NCI-H345 (cell line): Measurements from ENCODE around the gene TNS1.

ENCODE experiments used
- DNase-seq: peaks from one replicate; lab custom pipeline; 2025; lab: John Stamatoyannopoulos, UW

TNS1 gene

DNA sequence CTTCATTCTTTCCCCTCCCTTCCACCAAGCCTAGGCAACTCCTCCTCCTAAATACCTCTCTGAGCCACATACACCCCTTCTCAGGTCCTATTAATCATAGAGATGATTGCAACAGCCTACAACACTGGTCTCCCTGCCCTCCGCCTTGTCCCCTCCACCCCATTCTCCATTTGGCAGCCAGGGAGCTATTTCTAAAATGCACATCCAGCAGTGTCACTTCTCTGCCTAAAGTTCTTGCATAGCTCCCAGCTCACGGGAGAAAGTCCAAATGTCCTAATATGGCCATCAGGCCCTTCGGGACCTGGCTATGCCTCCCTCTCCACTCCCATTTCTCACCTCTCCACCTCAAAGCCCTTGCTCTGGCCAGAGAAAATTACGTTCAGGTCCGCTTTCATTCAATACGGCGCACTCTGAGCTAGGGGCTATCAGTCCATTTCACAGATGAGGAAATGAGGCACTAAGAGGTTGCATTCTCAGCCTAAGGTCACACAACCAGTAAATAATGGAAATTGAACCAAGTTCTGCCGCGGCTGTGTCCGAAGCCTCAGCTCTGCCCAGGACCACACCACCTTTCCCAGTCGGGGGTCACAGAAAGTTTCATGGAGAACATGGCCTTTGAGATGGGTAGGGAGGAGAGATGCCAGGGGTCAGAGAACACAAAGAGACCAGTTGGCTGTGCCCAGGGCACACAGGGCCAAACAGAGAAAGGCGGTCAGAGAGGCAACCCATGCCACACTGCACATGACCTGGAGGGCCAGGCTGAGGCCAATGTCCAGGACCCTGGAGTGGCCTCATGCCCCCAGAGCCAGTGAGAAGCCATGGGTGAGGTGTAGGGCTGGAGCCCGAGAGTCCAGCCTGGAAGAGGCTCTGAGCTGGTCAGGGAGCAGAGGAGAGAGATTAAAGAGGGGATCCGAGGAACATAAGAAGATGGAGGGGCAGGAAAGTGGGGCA lies 72.8 kb downstream of the TNS1 start:
- no peak for DNase-seq

DNA sequence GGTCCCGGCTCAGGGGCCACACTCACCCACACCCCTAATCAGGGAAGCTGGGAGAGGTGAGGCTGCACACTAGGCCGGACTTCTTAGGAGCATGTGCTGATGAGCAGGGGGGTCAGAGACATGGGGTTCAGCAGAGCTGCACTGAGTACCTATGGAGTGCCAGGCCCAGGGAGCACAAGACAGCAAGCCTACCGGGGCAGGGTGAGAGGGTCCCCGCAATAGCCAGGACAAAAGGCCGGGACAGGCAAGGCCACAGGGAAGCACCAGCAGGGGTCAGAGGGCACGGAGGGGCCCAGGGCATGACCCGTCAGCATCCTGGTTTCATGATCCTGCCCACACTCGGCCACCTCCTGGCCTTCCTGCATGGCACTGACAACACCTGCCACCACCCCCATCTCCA lies 73.5 kb downstream of the TNS1 start:
- no peak for DNase-seq

- peak; percentile 40 for DNase-seq
These were observed 74.2 kb downstream of the TNS1 start for GRCh38 chr2:217928324-217929181.

GRCh38 chr2:217927601-217928323 lies 75.0 kb downstream of the TNS1 start:
- DNase-seq = no peak

GRCh38 chr2:217926801-217927200 lies 76.0 kb downstream of the TNS1 start:
- DNase-seq = no peak

DNA sequence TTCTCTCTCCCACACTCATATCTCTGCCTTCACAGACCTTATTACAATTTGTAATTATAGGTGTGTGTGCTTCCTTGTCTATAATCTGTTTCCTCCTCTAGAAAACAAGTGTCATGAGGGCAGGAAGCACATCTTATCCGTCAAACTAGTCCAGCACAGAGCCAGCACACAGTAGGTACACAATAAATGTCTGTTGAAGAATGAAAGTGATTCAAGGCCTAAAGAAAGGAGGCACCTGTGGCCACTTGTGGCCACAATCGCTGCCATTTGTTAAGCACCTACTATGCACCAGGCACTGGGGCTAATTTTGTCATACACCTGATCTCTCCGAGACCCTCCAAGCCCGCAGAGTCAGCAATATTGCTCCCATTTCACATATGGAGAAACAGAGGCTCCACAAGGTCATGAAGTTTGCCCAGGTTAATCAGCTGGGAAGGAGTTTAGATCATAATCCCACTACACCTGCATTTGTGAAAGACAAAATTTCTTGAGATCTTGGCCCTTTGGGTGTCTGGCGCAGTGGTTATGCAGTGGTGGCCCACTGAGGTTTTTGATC lies 78.4 kb downstream of the TNS1 start:
- DNase-seq = no peak

- no peak for DNase-seq
These were observed 79.6 kb downstream of the TNS1 start for GRCh38 chr2:217923007-217923686.

GRCh38 chr2:217922101-217923006 lies 80.4 kb downstream of the TNS1 start:
- no peak for DNase-seq

GRCh38 chr2:217920879-217921603 lies 81.8 kb downstream of the TNS1 start:
- DNase-seq = no peak

DNA sequence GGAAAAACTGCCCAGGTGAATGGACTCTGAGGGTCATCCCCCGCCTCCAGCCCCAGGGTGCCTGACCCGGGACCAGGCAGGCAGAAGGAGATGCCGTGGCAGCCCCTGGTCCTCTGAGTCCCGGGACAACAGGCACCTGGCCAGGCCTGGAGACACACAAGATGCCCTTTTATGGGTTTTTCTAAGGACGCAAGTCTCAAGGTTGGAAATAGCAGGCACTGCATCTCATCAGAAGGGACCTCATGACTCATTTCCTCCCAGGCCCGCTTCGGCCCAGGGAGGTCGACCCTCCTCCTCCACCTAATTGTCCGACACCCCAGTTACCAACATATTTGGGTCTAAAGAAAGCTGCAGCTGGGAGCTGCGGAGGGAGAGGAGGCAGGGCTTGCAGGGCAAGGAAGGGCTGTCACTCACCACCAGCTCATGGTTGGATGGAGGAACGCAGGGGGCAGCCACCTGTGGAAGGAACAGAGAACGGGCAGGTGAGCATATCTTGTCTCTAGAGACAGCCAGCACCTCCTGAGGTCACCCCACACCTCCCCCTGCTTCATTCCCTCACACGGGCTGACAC lies 82.9 kb downstream of the TNS1 start:
- no peak for DNase-seq

- DNase-seq = no peak
These were observed 83.6 kb downstream of the TNS1 start for GRCh38 chr2:217919204-217919603.

GRCh38 chr2:217918308-217919024 lies 84.3 kb downstream of the TNS1 start:
- DNase-seq = peak; percentile 33

DNA sequence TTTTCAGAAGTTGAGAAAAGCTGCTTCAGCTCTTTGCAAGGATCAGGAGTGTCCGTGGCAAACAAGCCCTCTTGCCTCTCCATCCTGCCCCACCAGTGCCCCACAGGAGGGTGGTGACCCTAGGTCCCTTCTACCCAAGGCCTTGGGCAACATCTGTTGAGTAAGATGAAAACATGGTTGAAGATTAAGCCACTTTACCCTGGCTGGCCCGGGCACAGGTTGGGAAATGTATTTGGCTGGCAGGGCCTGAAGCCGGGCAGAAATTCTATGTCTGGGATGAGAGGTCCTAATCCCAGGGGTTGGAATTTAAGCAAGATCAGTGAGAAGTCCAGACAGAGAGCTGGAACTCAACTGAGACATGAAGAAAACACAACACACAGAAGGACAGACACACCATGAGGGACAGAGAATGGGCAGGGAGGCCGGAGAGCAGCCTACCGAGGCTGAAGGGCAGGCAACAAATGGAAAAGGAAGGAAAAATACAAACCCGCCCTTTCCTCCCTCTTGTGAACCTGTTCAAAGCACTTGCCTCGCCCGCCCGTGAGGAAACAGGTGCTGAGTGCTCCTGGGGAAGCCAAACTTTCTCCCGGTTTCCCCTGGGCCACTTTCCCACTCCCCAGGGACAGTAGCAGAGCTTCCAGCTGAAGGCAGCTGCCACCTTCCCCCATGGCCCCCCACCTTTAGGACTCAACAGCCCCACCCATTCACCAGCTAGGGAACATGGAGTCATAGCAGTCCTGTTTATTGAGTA lies 86.1 kb downstream of the TNS1 start:
- peak; percentile 21 for DNase-seq

DNA sequence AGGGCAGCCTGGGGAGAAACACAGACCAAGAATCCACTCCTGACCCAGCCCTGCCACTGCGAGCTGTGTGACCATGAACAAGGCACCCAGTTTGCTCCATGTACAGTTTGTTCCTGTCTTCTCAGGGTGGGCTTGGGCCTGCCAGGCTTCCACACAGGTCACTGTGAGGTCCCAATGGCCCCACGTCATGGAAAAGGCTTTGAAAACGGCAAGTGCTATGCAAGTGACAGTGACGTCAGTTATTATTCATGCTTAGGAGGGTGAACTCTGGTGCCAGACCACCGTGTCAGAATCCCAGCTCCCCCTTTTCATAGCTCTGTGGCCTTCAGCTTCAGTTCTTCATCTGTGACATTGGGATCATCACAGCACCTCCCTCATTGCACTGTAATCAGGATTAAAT lies 87.1 kb downstream of the TNS1 start:
- no peak for DNase-seq

DNA sequence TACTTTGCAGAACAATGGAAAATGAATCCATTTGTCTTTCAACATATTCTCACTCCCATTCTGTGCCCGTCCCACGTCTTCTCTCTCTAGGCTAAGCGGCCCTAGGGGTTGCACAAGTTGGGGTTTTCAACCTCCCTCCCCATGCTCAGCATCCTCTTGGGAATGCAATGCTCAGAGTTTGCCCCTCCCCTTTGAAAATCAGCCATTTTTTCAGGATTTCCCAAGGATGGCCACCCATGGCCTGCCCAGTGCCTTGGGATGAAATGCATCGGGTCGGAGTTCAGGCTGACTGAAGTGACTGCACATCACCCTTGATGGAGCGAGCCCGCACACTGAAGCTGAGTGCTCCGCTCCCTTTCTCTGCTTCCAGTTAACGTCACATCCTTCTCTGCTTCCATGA lies 87.9 kb downstream of the TNS1 start:
- DNase-seq = no peak

- DNase-seq = no peak
These were observed 88.7 kb downstream of the TNS1 start for GRCh38 chr2:217914078-217914477.

DNA sequence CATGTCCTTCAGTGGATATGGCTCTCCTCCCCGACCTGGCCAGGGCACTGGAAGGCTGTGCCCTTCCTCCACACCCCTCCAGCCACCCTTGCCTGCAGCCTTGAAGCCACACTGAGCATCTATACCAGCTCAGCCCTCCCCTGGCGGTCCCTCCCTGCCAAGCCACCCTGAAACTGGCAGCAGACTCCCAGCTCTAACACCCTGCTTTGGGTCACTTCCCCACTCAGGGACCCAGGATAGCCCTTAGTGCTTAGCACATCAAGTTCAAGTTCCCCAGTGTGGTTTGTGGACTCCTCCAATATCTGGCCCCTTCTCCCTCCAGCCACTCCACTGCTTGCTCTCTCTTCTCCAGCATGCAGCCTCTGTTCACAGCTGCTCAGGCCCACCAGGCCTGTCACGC lies 89.4 kb downstream of the TNS1 start:
- no peak for DNase-seq
